Sigmoid colon (tissue), 3 donors: ENCODE data around the gene MT1X.

ENCODE experiments used
- POLR2A ChIP-seq, 2 donors: fragments of 450-650 bp; IDR thresholded peaks; one replicate each; pipeline ENCODE4 v1.6.1; 2016; ENCODE audit warnings: antibody characterized with exemption in 2 of 2, mild to moderate bottlenecking in 2 of 2, moderate library complexity in 2 of 2
- TF ChIP-seq, protein P1 (sequence below), 4 experiments: fragments of 450-650 bp in 3 of 4; fragments of 200-600 bp in 1 of 4; IDR thresholded peaks; one replicate each; pipeline ENCODE4 v1.5.1; 2016 to 2019; ENCODE audit warnings: antibody characterized with exemption in 4 of 4, mild to moderate bottlenecking in 3 of 4, moderate library complexity in 2 of 4

- TF ChIP-seq, protein P1, sequence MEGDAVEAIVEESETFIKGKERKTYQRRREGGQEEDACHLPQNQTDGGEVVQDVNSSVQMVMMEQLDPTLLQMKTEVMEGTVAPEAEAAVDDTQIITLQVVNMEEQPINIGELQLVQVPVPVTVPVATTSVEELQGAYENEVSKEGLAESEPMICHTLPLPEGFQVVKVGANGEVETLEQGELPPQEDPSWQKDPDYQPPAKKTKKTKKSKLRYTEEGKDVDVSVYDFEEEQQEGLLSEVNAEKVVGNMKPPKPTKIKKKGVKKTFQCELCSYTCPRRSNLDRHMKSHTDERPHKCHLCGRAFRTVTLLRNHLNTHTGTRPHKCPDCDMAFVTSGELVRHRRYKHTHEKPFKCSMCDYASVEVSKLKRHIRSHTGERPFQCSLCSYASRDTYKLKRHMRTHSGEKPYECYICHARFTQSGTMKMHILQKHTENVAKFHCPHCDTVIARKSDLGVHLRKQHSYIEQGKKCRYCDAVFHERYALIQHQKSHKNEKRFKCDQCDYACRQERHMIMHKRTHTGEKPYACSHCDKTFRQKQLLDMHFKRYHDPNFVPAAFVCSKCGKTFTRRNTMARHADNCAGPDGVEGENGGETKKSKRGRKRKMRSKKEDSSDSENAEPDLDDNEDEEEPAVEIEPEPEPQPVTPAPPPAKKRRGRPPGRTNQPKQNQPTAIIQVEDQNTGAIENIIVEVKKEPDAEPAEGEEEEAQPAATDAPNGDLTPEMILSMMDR (IDR thresholded peaks at IDR 0.05) = no peak
- TF ChIP-seq POLR2A (IDR thresholded peaks at IDR 0.05) = no peak
These were observed 18.4 kb downstream of the MT1X start for GRCh38 chr16:56700631-56701030.
